Breast epithelium (tissue), 3 donors: ENCODE results near the gene GNAT3.

Experiments used
- CTCF ChIP-seq, 3 donors: fragments of 450-650 bp; IDR thresholded peaks; one replicate each; pipeline ENCODE4 v1.5.1; 2016 to 2017; ENCODE audit warnings: antibody characterized with exemption in 3 of 3, mild to moderate bottlenecking in 3 of 3, moderate library complexity in 3 of 3
- POLR2A ChIP-seq: fragments of 450-650 bp; IDR thresholded peaks from one replicate; pipeline ENCODE4 v1.6.1; 2016; ENCODE audit warnings: antibody characterized with exemption, mild to moderate bottlenecking, moderate library complexity

GRCh38 chr7:80493121-80493849, 18.6 kb downstream of the GNAT3 start:
- TF ChIP-seq POLR2A (no peak), CTCF (IDR thresholded peaks at IDR 0.05) (no peak)
